ENCODE data around the gene GNB1L.
"Not testable (repeated sequence)": the region's sequence is repeated elsewhere in the genome, so short reads cannot be mapped to it uniquely, and the experiment has no call there.

Gene GNB1L

DNA sequence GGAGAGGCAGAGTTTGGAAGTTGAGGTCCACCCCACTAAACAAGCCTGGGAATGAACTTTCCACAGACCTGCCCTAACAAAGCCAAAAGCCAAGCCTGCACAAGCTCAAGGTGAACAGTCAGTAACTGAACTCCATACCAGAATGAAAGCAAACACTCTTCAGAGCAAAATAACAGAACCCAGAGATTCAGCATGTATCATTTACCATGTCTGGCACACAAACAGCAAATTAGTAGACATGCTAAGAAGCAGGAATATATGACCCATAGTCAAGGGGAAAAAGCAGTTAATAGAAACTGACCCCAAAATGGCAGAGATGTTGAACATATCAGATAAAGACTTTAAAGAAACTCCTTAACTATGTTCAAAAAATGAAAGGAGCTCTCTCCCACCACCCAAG lies 62.8 kb downstream of the GNB1L start:
- no peak for DNase-seq

- no peak for DNase-seq
Observed at GRCh38 chr22:19791243-19791642, 63.4 kb downstream of the GNB1L start.

- no peak for DNase-seq
Observed at GRCh38 chr22:19789828-19790227, 64.8 kb downstream of the GNB1L start.

DNA sequence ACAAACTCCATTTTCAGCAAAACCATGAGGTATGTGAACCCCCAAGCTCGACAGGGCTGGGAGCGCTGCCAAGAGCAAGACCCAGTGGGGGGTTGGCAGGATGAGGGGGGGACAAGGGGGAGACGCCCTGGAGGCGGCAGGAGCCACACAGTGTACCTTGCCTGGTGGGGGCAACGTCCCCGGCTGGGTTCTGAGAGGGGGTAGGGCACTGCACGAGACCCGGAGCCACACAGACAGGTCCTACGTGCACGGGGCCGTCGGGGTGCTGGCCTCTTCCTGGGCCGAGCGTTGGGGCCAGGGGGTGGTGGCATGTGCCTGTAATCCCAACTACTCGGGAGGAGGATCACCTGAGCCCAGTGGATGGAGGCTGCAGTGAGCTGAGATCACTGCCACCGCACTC lies 65.3 kb downstream of the GNB1L start:
- DNase-seq = no peak

DNA sequence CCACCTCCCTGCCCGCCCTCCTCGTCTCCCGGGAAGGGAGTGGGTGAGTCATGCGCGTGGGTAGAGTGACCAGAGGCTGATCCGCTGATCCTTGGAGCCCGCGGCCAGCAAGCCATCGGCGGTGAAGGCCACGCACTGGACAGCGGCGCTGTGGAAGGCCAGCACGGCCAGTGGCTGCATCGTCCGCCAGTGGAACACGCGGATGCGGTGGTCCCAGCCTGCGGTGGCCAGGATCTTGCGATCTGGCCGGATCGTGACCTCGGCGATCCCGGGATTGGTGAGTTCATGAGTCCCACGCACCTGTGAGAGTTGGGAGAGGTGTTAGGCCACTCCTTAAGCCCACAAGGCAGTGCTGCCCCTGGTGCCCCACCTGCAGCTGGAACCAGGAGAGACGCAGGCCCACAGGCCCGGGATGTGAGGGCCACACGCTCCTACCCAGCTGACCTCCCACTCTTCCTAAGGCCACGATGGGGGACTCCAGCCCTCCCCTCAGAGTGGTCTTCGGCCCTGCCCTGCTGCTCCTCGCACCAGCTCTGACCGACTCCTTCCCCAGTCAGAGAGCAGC lies 65.9 kb downstream of the GNB1L start:
- no peak for DNase-seq

DNA sequence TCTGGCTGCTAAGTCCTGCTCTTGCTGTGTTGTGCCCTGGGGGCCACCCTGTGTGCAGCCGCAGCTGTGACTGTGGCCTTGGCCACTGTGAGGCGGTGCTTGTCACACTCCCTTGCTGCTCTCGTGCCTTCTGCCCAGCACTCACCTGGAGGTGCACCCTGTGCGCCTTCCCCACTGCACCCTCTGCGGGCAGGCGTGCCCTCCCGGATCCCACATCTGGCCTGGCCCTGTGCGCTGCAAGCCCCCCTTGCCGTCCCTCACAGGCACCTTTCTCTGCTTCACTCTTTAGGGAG lies 66.9 kb downstream of the GNB1L start:
- no peak for DNase-seq

DNA sequence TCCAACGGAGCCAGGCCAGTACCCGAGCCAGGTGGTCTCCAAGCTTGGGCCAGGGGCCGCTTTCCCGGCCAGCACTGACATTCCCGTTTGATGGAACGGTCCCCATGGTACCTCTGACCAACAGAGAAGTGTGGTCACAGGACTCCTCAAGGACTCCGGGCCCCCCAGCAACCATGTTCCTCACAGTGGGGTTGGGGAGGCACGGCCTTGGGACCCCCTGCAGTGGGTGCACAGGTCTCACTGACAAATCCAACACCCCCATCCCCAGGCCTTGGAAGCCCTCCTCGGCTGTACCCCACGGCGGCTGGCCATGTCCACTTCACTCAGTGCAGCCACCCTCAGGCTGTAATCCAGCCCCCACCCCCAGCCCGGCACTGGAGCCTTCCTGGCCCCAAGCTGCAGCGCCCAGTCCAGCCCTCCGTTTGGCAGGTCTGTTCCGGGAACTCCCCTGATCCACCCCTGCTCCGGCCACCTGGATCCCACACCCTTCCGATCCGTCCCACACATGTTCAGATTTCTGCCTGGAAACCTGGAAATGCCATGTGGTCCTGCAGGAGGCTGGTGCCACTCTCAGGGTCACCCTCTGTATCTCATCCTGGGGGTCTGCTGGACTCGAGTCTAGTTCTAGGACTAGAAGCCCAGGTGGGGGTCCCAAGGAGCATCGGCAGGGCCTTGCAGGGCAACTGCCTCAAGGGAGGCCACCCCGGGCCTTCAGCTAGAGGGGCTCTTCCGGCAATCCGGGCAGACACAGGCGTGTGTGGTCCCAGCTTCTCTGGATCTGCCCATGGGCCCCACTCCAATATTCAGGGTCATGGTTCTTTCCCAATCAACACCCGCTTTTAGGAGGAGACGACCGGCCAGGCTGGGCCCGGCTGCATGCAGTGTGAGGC lies 67.5 kb downstream of the GNB1L start:
- no peak for DNase-seq

DNA sequence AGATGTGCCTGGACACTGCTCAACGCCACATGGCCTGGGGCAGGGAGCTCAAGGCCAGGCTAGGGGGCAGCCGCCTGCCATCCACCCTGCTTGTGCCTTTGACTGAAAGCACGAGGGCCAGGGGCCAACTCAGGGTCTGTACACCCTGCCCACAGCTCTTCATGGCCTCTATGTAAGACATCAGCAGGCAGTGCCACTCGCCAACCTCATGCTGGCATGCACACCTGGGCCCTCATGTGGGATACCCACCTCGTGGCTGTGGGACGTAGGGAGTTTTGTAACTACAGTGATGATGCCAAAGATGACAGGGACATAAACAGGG lies 68.4 kb downstream of the GNB1L start:
- DNase-seq = no peak

DNA sequence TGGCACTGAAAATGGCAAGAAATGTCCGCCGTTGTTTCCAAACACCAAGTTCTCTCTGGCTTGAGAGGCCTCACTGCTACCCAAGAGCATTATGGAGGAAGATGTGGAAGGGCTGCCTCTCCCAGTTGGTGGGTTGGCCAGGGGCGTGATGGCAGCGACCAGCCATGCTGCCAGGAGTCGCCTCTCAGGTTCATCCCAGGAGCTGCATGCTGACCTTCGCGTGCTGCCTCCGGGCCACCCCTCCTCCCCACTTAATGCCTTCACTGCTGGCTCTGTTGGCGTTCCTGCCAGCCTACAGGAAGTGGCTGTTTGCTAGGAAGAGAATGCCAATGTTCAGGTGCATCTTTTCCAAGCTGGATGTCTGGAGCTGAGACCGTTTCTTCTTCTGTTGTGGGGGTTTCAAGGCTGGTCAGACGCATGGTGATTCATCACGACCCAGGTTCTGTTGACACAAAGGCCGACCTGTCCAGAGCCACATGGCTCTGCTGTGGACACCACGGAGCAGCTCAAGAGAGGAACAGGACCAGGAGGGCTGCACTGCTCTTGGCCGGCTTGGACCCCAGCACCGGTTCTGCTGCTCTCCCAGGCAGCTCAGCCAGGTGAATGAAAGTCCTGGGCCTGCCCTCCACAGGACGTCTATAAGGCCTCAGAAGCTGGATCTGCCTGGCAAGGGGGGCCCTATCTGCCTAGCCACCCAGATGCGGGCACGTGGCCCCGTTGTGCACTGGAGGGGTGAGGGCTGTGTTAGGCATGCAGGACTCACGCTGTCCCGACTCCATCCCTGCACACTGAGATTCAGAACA lies 69.0 kb downstream of the GNB1L start:
- no peak for DNase-seq

DNA sequence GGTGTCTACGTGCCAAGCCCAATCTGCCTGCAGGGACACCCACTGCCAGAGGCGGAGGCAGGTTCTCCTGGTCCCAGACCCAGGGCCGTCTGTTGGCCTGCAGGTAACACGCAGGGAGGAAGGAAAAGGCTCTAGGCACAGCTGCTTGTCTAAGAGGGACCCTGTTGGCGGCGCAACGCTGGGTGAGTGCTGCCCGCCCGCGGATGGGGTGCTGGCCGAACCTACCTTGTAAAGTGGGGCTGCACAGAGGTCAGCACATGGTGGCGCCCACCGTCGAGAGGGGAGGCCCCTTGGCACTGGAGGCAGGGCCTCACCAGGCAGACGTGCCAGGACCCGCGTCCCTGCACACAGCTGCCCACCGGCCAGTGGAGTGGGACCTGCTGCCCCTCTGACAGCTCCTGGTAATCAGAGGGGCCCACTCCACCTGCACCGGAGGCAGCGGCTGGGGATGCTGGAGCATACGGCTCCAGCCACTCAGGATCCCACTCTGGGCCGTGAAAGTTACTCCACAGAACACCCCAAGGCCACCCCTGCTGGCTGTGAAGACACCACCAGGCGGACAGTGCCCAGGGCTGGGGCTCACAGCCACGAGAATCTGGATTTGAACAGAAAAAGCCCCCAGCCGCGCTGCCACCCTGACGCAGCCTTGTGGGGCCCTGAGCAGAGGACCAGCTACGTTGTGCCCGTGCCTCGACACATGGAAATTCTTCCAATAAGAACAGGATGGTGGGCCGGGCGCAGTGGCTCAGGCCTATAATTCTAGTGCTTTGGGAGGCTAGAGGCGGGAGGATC lies 70.1 kb downstream of the GNB1L start:
- no peak for DNase-seq

DNA sequence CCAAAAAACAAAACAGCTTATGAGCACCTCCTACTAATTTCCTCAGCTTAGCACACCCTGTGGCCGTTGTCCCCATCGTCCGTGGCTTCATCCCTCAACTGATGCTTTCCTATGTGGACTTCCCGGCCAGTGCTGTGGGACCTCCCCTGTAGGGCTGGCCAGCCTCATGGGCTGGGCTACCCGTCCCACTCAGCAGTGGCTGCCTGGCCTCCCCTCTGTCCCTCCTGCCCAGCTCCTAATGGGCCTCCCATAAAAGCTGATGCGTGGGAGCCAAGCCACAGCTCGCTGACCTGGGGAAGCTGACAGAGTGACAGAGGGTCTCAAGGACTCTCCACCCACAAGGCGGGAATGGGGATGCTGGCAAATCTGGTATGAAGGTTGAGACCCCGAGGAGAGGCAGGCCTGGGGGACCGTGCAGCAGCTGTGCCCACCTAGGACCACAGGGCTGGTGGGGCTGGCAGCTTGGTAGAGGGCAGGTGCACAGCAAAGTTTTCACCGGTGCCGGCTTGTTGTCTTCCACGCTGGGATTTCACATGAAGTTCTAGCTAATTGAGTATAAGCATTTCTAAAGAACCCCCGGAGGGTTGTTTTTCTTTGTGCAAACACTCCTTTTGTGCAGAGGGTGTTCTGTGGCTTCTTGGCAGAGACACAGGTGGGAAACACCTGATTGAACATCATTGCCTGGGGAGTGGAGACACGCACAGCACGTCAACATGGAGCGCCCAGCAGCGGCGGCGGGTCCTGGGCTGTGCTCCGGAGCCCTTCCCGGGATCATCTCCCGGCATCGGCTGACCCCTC lies 70.9 kb downstream of the GNB1L start:
- no peak for DNase-seq

- DNase-seq = no peak
Observed at GRCh38 chr22:19782533-19782932, 72.1 kb downstream of the GNB1L start.

- DNase-seq = no peak
Observed at GRCh38 chr22:19779685-19780268, 74.9 kb downstream of the GNB1L start.

- no peak for DNase-seq
Observed at GRCh38 chr22:19779011-19779421, 75.7 kb downstream of the GNB1L start.

GRCh38 chr22:19777192-19777591 lies 77.5 kb downstream of the GNB1L start:
- not testable (repeated sequence) for DNase-seq

DNA sequence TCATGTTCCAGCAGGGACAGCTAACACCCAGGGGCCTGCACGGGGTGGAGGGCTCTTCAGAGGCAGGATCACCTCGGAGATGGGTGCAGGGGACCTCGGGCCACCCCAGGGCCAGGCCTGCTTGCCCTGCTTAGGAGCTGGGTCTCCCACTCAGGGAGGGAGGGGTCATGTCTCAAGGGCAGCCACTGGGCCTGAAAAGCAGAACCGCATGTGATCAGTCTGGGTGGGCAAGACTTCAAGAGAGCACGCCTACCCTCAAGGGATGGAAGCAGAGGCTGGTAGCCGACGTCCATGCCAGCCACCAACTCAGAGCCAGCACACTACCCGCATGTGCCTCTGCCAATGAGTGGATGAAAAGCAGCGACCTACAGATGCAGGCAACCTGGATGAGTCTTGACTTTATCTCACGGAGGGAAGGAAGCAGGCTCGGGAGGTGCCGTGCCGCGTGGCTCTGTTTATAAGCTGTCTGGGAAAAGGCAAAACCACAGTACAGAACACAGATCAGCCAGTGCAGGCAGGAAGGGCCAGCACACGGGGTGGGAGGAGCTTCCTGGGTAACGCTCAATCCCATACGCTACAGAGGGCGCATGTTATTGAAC lies 78.1 kb downstream of the GNB1L start:
- DNase-seq = no peak

- no peak for DNase-seq
Observed at GRCh38 chr22:19775496-19776325, 79.0 kb downstream of the GNB1L start.

DNA sequence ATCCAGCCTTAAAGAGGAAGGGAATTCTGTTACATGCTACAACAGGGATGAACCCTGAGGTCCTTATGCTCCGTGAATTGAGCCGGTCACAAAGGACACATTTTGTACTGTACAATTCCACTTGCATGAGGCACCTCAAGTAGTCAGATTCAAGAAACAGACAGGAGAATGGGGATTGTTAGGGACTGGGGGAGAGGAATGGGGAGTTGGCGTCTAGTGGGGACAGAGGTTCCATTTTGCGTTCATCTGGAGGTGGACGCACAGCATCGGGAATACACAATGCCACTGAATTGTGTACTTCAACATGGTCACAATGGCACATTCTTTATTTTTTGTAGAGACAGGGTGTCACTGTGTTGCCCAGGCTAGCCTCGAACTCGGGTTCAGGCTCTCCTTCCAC lies 80.0 kb downstream of the GNB1L start:
- no peak for DNase-seq

DNA sequence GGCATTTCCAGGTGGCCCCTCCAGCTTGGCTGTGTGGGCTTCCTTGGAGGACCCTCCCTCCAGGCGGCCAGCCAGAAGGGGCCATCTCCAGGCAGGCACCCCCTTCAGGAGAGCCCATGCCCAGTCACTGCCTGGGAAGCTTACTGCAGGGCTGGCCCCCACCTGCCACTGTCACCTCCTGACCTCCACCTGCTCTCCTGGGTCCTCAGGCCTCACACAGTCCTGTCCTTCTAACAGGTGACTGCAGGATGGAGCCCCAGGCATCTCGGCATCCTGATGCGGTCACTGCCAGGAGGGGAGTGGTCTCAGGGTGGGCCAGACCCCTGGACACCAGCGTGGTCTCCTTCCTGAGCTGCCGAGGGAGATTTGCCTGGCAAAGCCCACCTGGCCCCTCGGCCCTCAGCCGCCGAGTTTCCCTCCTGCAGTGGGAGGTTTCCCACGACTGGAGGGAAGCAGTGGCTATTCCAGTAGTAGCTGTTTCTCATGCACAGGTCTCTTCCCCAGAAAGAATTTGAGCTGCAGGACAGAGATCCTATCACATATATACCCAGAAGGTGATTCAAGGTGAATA lies 81.1 kb downstream of the GNB1L start:
- no peak for DNase-seq

Measured in suppressor macrophage treated with lipopolysaccharide for 1 hour (primary cell).